Activated CD4-positive, alpha-beta memory T cell treated with anti-CD3 and anti-CD28 coated beads for 36 hours (primary cell): ENCODE measurements around the gene TMEM223. TPM values are rescaled to one million over a fixed set of nuclear protein-coding genes. Genes with fewer than 3 reads are reported as not detected.
"Not testable (repeated sequence)": the region's sequence is repeated elsewhere in the genome, so short reads cannot be mapped to it uniquely, and the experiment has no call there.

Source experiments
- CTCF ChIA-PET: fragments of 350-600 bp; sonication (Branson Sonifier 250); formaldehyde crosslinking; loops from one replicate; lab custom pipeline; 2021; ENCODE audit warnings: antibody characterized with exemption, inconsistent platforms; lab: Charles Lee
- POLR2A ChIA-PET: fragments of 350-600 bp; sonication (Branson Sonifier 250); formaldehyde crosslinking; loops from one replicate; lab custom pipeline; 2021; ENCODE audit warnings: antibody characterized with exemption; lab: Charles Lee
- DNase-seq: peaks from one replicate; pipeline ENCODE4 v3.0.0-alpha.2; 2020
- H3K27ac Mint-ChIP-seq: one replicate; pipeline ENCODE4 v1.8.0; 2021; ENCODE audit warnings: mixed read lengths
- H3K27me3 Mint-ChIP-seq: one replicate; pipeline ENCODE4 v1.8.0; 2021; ENCODE audit warnings: mixed read lengths
- H3K36me3 Mint-ChIP-seq: one replicate; pipeline ENCODE4 v1.8.0; 2021; ENCODE audit warnings: mixed read lengths
- H3K4me1 Mint-ChIP-seq: one replicate; pipeline ENCODE4 v1.8.0; 2021; ENCODE audit warnings: low read depth, mixed read lengths
- H3K4me3 Mint-ChIP-seq: one replicate; pipeline ENCODE4 v1.8.0; 2021; ENCODE audit warnings: mild to moderate bottlenecking, mixed read lengths
- H3K9me3 Mint-ChIP-seq: one replicate; pipeline ENCODE4 v1.8.0; 2021; ENCODE audit warnings: mixed read lengths
- intact Hi-C: fragments of 100-400 bp; cut with micrococcal nuclease; formaldehyde crosslinking; loops from one replicate; pipeline ENCODE4 v1.15.1; 2023
- total RNA-seq, 2 experiments: library from RNA; stranded (reverse); gene quantifications; one replicate each; pipeline ENCODE4 v1.2.3, GENCODE V29; 2021

TMEM223 gene
- total RNA-seq, result 10 to 100 TPM in 1 of 2 experiments, 1 to 10 TPM in 1; 9.2 to 10.2 TPM

- intact Hi-C loops, result loop anchor here (1.0 kb wide), 4 partner anchors 13 to 90 kb away; partner anchors contain the start of genes STX5, TEX54 and WDR74
- Mint-ChIP-seq H3K36me3 (peaks cover 51% of the 10 kb centered on the region), H3K9me3 (no peaks in the 10 kb centered on the region), H3K27ac (peak within 1 kb of the TSS; percentile 87), H3K27me3 (no peaks in the 10 kb centered on the region), H3K4me1 (peaks cover 37% of the 10 kb centered on the region), H3K4me3 (peak within 1 kb of the TSS; percentile 87)
- ChIA-PET CTCF (interaction anchor here (0.7 to 1.1 kb wide), 4 partner anchors 9 to 111 kb away, joined by 3 read pairs; no protein-coding TSS in a partner anchor), POLR2A (interaction anchor here (0.9 to 7.7 kb wide), 8 partner anchors 11 to 70 kb away, joined by 3 to 96 read pairs (median 4); partner anchors contain the start of genes STX5, TEX54, WDR74 and ZBTB3)
- DNase-seq, result peak; percentile 94
Observed at GRCh38 chr11:62791501-62792201, at the start of gene TMEM223. TSS of gene TMEM223 (minus strand) at chr11:62792006. CDS start at chr11:62791994, 12 bp downstream.

- not testable (repeated sequence) for H3K27me3 Mint-ChIP-seq, H3K9me3 Mint-ChIP-seq, H3K27ac Mint-ChIP-seq, H3K4me3 Mint-ChIP-seq
- CTCF ChIA-PET, result interaction anchor here (0.6 to 3.4 kb wide), 9 partner anchors 8 to 1682 kb away, joined by 3 to 32 read pairs (median 3); partner anchors contain the start of genes SLC3A2, TEX54 and TMEM179B
- POLR2A ChIA-PET, result interaction anchor here (0.6 to 7.0 kb wide), 46 partner anchors 8 to 298 kb away, joined by 3 to 443 read pairs (median 5); partner anchors contain the start of genes B3GAT3, BSCL2, C11orf98 and CSKMT
- H3K4me1 Mint-ChIP-seq, result peaks cover 23% of the 10 kb centered on the region
- H3K36me3 Mint-ChIP-seq, result peaks cover 16% of the 10 kb centered on the region
- intact Hi-C loops, result loop anchor here (1.0 to 5.0 kb wide), 6 partner anchors 36 to 284 kb away; partner anchors contain the start of genes EML3, NXF1, ROM1 and TAF6L
- peak; percentile 91 for DNase-seq
Observed at GRCh38 chr11:62840721-62841360, 49.0 kb upstream of the TMEM223 start.

GRCh38 chr11:62839050-62839945, 47.5 kb upstream of the TMEM223 start, which contains the start of gene WDR74:
TSS of gene WDR74 (minus strand) at chr11:62839590. CDS start at chr11:62839570, 20 bp downstream.
- Mint-ChIP-seq H3K27me3 (no peaks in the 10 kb centered on the region), H3K9me3 (no peaks in the 10 kb centered on the region), H3K4me3 (no peak within 1 kb of the TSS), H3K27ac (no peak within 1 kb of the TSS), H3K36me3 (peaks cover 28% of the 10 kb centered on the region), H3K4me1 (peaks cover 32% of the 10 kb centered on the region)
- CTCF ChIA-PET, result interaction anchor here (0.9 to 3.4 kb wide), 4 partner anchors 8 to 53 kb away, joined by 3 to 32 read pairs (median 8); partner anchors contain the start of genes STX5 and TMEM179B
- intact Hi-C loops, result loop anchor here (1.0 kb wide), 4 partner anchors 8 to 130 kb away; partner anchors contain the start of genes TMEM179B and TMEM223
- DNase-seq, result peak; percentile 96
- POLR2A ChIA-PET, result interaction anchor here (0.7 to 7.0 kb wide), 13 partner anchors 7 to 265 kb away, joined by 3 to 443 read pairs (median 6); partner anchors contain the start of genes BSCL2, EEF1G, GNG3 and NXF1

GRCh38 chr11:62835336-62835735, 43.5 kb upstream of the TMEM223 start:
- Mint-ChIP-seq H3K9me3 (no peaks in the 10 kb centered on the region), H3K27ac (no peak overlapping the region), H3K4me3 (no peak overlapping the region), H3K27me3 (no peaks in the 10 kb centered on the region), H3K36me3 (peaks cover 37% of the 10 kb centered on the region), H3K4me1 (peaks cover 46% of the 10 kb centered on the region)
- intact Hi-C loops, result no loop called here
- CTCF ChIA-PET, result no interaction called here
- DNase-seq, result no peak
- POLR2A ChIA-PET, result interaction anchor here (1.3 kb wide), 1 partner anchor 45 kb away, joined by 3 read pairs; the partner anchor contains the start of gene SLC3A2

- Mint-ChIP-seq H3K4me3 (peak within 1 kb of the TSS; percentile 84), H3K27ac (peak within 1 kb of the TSS; percentile 93), H3K27me3 (no peaks in the 10 kb centered on the region), H3K9me3 (no peaks in the 10 kb centered on the region), H3K36me3 (peaks cover 27% of the 10 kb centered on the region), H3K4me1 (peaks cover 44% of the 10 kb centered on the region)
- POLR2A ChIA-PET, result interaction anchor here (0.6 to 2.9 kb wide), 14 partner anchors 8 to 1947 kb away, joined by 3 to 59 read pairs (median 5); partner anchors contain the start of genes NXF1, SLC3A2 and ZBTB3
- no peak for DNase-seq
- CTCF ChIA-PET, result interaction anchor here (0.7 to 3.6 kb wide), 7 partner anchors 7 to 717 kb away, joined by 3 to 26 read pairs (median 3); partner anchors contain the start of gene SLC3A2
- intact Hi-C loops, result loop anchor here (1.0 to 2.0 kb wide), 3 partner anchors 40 to 242 kb away; partner anchors contain the start of genes C11orf98, CSKMT, TMEM223 and TUT1
Observed at GRCh38 chr11:62832336-62833234, 40.8 kb upstream of the TMEM223 start, which contains the start of gene TEX54. TSS of gene TEX54 (minus strand) at chr11:62832841.

GRCh38 chr11:62831520-62832335, 39.9 kb upstream of the TMEM223 start, which contains the start of gene STX5:
TSS of gene STX5 (minus strand) at chr11:62832051. CDS start at chr11:62831243, 808 bp downstream.
- Mint-ChIP-seq H3K27me3 (no peaks in the 10 kb centered on the region), H3K27ac (peak within 1 kb of the TSS; percentile 93), H3K9me3 (no peaks in the 10 kb centered on the region), H3K4me1 (peaks cover 42% of the 10 kb centered on the region), H3K4me3 (peak within 1 kb of the TSS; percentile 84), H3K36me3 (peaks cover 31% of the 10 kb centered on the region)
- peak; percentile 100 for DNase-seq
- ChIA-PET POLR2A (interaction anchor here (0.6 to 2.9 kb wide), 16 partner anchors 9 to 1948 kb away, joined by 3 to 59 read pairs (median 5); partner anchors contain the start of genes HNRNPUL2, NXF1, SLC3A2 and ZBTB3), CTCF (interaction anchor here (0.6 to 3.6 kb wide), 9 partner anchors 8 to 716 kb away, joined by 3 to 26 read pairs (median 4); partner anchors contain the start of gene SLC3A2)
- intact Hi-C loops, result loop anchor here (1.0 to 2.0 kb wide), 6 partner anchors 8 to 241 kb away; partner anchors contain the start of genes C11orf98, CSKMT, NXF1 and TMEM223

- intact Hi-C loops, result loop anchor here (1.0 to 2.0 kb wide), 3 partner anchors 8 to 32 kb away; partner anchors contain the start of genes NXF1 and WDR74
- Mint-ChIP-seq H3K9me3 (no peaks in the 10 kb centered on the region), H3K27me3 (no peaks in the 10 kb centered on the region), H3K36me3 (peaks cover 27% of the 10 kb centered on the region), H3K27ac (peak overlapping the region; percentile 93), H3K4me1 (peaks cover 37% of the 10 kb centered on the region), H3K4me3 (peak overlapping the region; percentile 84)
- CTCF ChIA-PET, result interaction anchor here (1.0 to 5.0 kb wide), 4 partner anchors 9 to 45 kb away, joined by 4 to 39 read pairs (median 15); partner anchors contain the start of gene TMEM179B
- DNase-seq, result no peak
- POLR2A ChIA-PET, result interaction anchor here (0.9 to 2.9 kb wide), 12 partner anchors 10 to 166 kb away, joined by 3 to 59 read pairs (median 6); partner anchors contain the start of genes C11orf98, CSKMT, HNRNPUL2 and NXF1
Observed at GRCh38 chr11:62830904-62831519, 39.2 kb upstream of the TMEM223 start.

- ChIA-PET POLR2A (interaction anchor here (1.7 to 2.4 kb wide), 4 partner anchors 11 to 27 kb away, joined by 4 to 14 read pairs (median 7); partner anchors contain the start of genes NXF1 and WDR74), CTCF (interaction anchor here (1.3 to 5.0 kb wide), 2 partner anchors 12 to 41 kb away, joined by 4 to 39 read pairs; partner anchors contain the start of gene TMEM179B)
- peaks cover 19% of the 10 kb centered on the region for H3K4me1 Mint-ChIP-seq
- intact Hi-C loops, H3K9me3 Mint-ChIP-seq, DNase-seq, H3K27me3 Mint-ChIP-seq, H3K27ac Mint-ChIP-seq, H3K4me3 Mint-ChIP-seq: not testable (repeated sequence)
- H3K36me3 Mint-ChIP-seq, result peaks cover 29% of the 10 kb centered on the region
Observed at GRCh38 chr11:62828130-62828529, 36.3 kb upstream of the TMEM223 start.
